Activated naive CD4-positive, alpha-beta T cell treated with anti-CD3 and anti-CD28 coated beads, Interleukin-2, amount 10 ng/mL, durations not matched to agents 7 days and 5 days (primary cell): ENCODE measurements around the gene ZNF195.
A peak's percentile ranks its signal among the peaks of the same experiment; 100 is the strongest.
"Not testable (repeated sequence)": the region's sequence is repeated elsewhere in the genome, so short reads cannot be mapped to it uniquely, and the experiment has no call there.

Source experiments
- CTCF ChIA-PET: fragments of 350-600 bp; sonication (Branson Sonifier 250); formaldehyde crosslinking; loops from one replicate; lab custom pipeline; 2021; ENCODE audit warnings: antibody characterized with exemption; lab: Charles Lee
- DNase-seq: peaks from one replicate; pipeline ENCODE4 v3.0.0-alpha.2; 2020
- H3K27ac Mint-ChIP-seq: one replicate; pipeline ENCODE4 v1.8.0; 2021; ENCODE audit warnings: mild to moderate bottlenecking, moderate library complexity, mixed read lengths
- H3K27me3 Mint-ChIP-seq: one replicate; pipeline ENCODE4 v1.8.0; 2021; ENCODE audit warnings: mild to moderate bottlenecking, mixed read lengths
- H3K36me3 Mint-ChIP-seq: one replicate; pipeline ENCODE4 v1.8.0; 2021; ENCODE audit warnings: mixed read lengths
- H3K4me1 Mint-ChIP-seq: one replicate; pipeline ENCODE4 v1.8.0; 2021; ENCODE audit warnings: mixed read lengths
- H3K4me3 Mint-ChIP-seq: one replicate; pipeline ENCODE4 v1.8.0; 2021; ENCODE audit warnings: mild to moderate bottlenecking, moderate library complexity, mixed read lengths
- H3K9me3 Mint-ChIP-seq: one replicate; pipeline ENCODE4 v1.8.0; 2021; ENCODE audit warnings: mixed read lengths

Gene ZNF195

DNA sequence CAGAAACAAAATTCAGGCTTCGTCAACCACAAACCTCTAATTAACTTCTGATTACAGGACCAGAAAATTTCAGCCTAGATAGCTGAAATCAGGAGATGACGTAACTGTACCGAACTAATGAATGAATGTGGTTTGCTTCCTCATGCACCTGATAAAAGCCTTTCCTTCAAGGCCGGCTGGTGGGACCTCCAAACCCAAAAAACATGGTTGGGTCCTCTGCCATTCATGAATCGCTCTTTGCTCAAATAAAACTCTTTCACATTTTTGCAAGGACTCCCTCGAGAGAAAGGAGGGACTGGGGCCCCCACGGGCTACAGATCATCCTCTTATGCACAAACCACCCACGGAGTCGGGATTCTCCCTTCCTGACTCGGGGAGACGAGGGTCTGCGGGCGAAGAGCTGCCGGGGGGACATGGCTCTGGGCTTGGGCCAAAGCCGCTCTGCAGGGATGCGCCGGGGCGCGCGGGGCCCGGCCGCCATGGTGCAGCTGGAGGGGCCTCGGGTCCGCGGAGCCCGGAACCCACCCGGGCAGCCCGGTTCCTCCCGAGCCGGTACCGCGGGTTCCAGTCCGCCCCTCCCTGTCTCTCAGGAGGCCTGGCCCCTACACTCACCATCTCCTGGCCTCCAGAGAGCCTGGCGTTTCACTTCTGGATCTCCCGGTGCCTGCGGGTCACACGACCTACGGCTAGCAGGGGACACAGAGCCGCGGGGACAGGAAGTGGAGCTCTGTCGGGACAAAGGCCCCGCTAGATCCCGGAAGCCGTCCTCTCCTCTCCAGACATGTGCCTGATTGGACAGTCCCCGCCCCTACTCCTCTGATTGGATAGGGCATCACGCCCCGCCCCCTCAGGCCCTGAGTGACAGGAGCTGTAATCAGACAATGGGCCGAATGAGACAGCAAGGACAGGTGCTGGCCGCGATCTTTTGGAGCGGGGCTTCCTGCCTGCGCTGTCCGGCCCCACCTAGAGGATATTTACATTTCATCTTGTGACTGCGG is at the start of gene ZNF195:
ZNF195 (minus strand) TSS at position 721 of the 998 bp plus-strand sequence; CDS start at position 615, 106 bp downstream.
- Mint-ChIP-seq H3K4me3 (peak within 1 kb of the TSS; percentile 92), H3K27ac (peak within 1 kb of the TSS; percentile 94), H3K27me3 (peaks cover 2% of the 10 kb centered on the region), H3K4me1 (peaks cover 44% of the 10 kb centered on the region), H3K9me3 (peaks cover 34% of the 10 kb centered on the region), H3K36me3 (peaks cover 46% of the 10 kb centered on the region)
- peak; percentile 99 for DNase-seq
- CTCF ChIA-PET = interaction anchor here (1.0 to 4.0 kb wide), 3 partner anchors 17 to 31 kb away, joined by 3 to 15 read pairs (median 3); no protein-coding TSS in a partner anchor

DNA sequence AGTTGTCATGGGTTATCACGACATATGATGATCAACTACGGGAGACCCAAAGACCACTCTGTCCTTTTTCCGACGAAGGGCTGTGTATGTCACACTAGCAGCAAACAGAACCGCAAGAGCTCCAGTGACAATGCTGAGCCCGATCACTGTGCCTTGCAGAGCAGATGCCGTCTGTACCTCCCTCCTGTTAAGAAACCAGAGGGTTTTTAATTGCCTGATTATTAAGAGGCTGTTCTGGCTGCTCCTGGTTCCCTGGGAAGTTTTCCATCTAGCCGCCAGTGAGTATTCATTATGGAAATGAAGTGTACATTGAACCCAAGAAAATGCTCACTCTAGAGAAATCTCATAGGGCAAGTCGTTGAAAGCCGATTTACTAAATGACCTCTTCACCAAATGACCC is 49.1 kb upstream of the ZNF195 start:
- H3K4me1 Mint-ChIP-seq, H3K4me3 Mint-ChIP-seq, H3K36me3 Mint-ChIP-seq, H3K9me3 Mint-ChIP-seq, H3K27ac Mint-ChIP-seq, DNase-seq, CTCF ChIA-PET: not testable (repeated sequence)
- H3K27me3 Mint-ChIP-seq = peaks cover 50% of the 10 kb centered on the region

DNA sequence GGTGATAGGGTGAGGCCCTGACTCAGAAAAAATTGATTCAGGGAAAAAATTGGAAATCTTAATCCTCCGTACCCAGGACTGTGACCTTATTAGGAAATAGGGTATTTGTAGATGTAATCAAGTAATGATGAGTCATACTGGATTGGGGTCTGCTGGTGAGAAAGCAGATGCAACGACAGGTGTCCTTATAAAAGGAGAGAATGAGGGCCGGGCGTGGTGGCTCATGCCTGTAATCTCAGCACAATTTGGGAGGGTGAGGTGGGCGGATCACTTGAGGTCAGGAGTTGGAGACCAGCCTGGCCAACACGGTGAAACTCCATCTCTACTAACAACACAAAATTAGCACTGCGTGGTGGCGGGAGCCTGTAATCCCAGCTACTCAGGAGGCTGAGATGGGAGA is 47.6 kb upstream of the ZNF195 start:
- DNase-seq, H3K36me3 Mint-ChIP-seq, H3K9me3 Mint-ChIP-seq, H3K4me3 Mint-ChIP-seq, CTCF ChIA-PET, H3K27ac Mint-ChIP-seq: not testable (repeated sequence)
- Mint-ChIP-seq H3K27me3 (peaks cover 63% of the 10 kb centered on the region), H3K4me1 (peaks cover 11% of the 10 kb centered on the region)

DNA sequence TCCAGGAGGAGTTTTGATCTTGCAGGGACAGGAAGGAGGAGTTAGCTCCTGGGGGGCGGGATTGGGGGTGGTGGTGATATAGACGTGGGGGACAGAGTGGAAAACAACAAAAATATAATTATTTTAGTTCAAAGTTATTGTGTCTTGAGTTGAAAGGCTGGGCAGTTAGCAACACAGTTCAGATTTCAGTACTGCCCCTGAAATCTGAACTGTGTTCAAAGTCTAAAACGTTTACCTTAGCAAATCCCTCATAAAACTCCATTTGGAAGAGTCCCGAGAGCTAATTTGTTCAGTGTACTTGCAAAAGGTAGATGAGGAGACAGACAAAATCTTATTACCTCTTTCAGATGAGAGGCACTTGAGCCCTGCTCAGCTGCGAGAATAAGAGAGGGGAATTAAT is 45.0 kb upstream of the ZNF195 start:
- H3K9me3 Mint-ChIP-seq, H3K27ac Mint-ChIP-seq, DNase-seq, H3K36me3 Mint-ChIP-seq: not testable (repeated sequence)
- H3K4me3 Mint-ChIP-seq = peak overlapping the region; percentile 87
- peaks cover 71% of the 10 kb centered on the region for H3K27me3 Mint-ChIP-seq
- CTCF ChIA-PET = interaction anchor here (0.6 kb wide), 1 partner anchor 28 kb away, joined by 3 read pairs; no protein-coding TSS in a partner anchor
- H3K4me1 Mint-ChIP-seq = peaks cover 13% of the 10 kb centered on the region

DNA sequence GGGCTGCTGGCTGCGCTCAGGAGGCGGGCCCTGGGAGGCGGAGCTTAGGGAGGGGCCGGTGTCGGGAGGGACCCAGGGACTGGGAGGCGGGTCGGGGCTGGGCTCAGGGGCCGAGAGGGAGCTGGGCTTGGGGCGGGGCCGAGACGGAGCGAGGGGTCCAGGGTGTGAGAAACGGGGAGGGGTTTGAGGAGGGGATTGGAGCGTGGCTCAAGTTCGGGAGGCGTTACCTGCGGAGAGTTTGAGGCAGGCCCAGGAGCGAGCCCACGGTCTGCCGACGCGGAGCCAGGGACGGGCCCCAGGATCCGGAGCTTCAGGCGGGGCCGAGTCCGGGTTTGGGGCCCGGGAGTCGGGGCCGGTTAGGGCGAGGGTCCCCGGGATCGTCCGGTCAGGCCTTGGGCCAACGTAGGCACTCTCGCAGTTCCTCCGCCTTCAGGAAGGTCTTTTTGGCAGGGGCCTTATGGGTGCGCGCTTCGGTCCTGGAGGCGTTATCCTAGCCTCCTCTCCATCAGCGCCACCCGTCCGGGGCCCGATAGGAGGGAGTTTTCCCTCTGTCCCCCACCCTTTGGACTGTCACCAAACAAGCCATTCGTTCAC is 44.3 kb upstream of the ZNF195 start:
- H3K9me3 Mint-ChIP-seq, DNase-seq, H3K36me3 Mint-ChIP-seq: not testable (repeated sequence)
- Mint-ChIP-seq H3K27ac (peak overlapping the region; percentile 95), H3K27me3 (peaks cover 69% of the 10 kb centered on the region), H3K4me1 (peaks cover 13% of the 10 kb centered on the region), H3K4me3 (peak overlapping the region; percentile 87)
- CTCF ChIA-PET = interaction anchor here (0.6 kb wide), 1 partner anchor 27 kb away, joined by 3 read pairs; no protein-coding TSS in a partner anchor

DNA sequence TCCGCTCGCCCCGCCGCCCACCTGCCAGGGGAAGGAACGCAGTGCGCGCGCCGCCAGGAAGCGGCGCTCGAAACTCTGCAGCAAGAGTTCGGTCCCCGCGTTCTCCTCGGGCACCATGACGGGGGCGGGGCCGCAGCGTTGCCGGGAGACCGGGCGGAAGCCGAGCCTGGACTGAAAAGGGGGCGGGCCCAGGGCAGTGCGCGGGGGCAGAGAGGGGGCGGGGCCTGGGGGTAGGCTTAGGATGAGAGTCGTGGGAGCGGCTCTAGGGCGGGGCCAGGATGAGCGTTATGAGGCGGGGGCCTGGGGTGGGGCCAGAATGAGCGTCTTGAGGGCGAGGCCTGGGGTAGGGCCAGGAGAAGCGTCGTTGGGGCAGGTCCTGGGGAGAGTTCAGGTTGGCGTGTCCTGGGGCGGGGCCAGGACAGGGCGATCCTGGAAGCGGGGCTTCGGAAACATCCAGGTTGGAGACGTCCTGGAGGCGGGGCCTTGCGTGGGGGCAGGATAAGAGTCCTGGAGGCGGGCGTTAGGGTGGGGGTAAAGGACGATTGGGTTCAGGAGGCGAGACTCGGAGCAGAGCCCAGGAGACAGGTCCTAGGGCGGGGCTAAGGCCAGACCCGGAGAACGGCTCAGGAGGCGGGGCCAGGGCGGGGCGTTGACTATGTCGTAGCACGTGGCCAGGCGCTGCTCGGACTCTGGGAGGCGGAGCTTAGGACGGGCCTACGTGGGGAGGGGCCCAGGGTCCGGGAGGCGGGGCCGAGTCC is 43.6 kb upstream of the ZNF195 start:
- H3K36me3 Mint-ChIP-seq, H3K9me3 Mint-ChIP-seq, CTCF ChIA-PET: not testable (repeated sequence)
- Mint-ChIP-seq H3K4me3 (peak overlapping the region; percentile 87), H3K27ac (peak overlapping the region; percentile 95), H3K4me1 (peaks cover 13% of the 10 kb centered on the region), H3K27me3 (peaks cover 69% of the 10 kb centered on the region)
- DNase-seq = peak; percentile 99

DNA sequence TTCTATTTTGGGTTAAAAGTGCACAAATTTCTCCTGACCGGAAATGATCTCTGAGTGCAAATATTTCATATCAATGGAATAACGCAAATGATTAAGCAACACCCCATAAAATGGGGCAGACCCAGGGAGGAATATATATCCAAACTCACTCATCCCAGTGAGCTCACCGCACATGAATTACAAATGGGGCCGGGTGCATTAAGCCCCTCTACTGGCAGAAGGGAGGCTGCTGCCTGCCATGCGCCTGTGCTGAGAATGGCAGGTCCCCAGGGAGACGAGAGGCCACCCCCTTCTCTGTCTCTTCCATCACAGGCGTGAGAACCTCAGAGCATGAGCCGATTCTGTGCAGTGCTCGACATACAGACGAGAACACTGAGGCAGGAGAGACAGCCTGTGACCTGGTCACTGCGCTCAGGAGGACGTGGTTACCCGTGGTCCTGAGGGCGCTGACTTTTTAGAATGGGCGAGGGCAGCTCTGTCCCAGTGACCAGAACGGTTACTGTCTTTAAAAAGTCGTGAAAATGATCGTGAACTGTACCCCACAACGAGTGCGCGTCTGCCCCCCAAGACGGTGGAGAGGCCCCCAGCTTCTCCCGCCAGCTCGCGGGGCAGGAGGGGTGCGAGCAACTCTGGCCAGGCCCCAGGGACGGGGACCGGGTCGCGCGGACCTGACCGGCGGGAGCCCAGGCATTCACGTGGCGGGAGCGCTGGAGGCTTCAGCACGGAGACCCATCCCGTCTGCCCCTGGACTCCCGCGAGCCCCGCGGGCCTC is 42.8 kb upstream of the ZNF195 start:
- H3K36me3 Mint-ChIP-seq, H3K9me3 Mint-ChIP-seq, CTCF ChIA-PET: not testable (repeated sequence)
- DNase-seq = peak; percentile 26
- Mint-ChIP-seq H3K27me3 (peaks cover 65% of the 10 kb centered on the region), H3K27ac (peak overlapping the region; percentile 33), H3K4me3 (peak overlapping the region; percentile 87), H3K4me1 (peaks cover 11% of the 10 kb centered on the region)

DNA sequence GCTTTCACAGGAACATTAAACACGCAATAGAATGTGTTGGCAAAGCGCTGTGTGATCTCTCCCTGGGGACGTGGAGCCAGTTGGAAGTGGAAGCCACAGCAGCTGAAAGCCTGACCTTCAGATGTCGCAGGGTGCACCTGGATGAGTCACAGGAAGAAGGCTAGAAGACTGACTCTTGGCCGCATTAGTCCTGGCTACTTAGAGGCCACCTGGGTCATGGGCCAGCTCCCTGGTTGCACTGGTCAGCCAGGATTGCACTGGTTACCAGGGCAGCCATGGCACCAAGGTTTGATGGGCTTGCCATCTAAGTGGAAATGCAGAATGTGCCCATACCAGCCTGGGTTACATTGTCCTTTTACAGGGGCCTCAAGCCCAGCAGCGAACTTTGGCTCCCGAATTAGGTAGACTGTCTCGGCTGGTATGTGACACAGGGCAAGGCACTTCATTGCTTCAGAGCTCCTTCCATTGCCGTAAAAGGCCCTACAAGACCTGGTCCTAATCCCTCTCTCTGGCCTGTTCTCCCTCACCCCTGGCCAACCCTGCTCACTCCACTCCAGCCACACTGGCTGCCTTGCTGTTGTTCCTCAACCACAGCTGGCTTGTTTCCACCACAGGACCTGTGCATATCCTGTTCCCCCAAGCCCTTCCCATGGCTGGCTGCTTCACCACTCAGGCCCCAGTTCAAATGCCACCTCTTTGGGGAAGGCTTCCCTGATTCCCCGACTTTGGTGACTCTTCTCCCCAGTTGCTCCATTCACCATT is 41.5 kb upstream of the ZNF195 start:
- DNase-seq, H3K27ac Mint-ChIP-seq, H3K9me3 Mint-ChIP-seq, CTCF ChIA-PET, H3K36me3 Mint-ChIP-seq: not testable (repeated sequence)
- H3K27me3 Mint-ChIP-seq = peaks cover 56% of the 10 kb centered on the region
- H3K4me3 Mint-ChIP-seq = peak overlapping the region; percentile 31
- peaks cover 11% of the 10 kb centered on the region for H3K4me1 Mint-ChIP-seq

DNA sequence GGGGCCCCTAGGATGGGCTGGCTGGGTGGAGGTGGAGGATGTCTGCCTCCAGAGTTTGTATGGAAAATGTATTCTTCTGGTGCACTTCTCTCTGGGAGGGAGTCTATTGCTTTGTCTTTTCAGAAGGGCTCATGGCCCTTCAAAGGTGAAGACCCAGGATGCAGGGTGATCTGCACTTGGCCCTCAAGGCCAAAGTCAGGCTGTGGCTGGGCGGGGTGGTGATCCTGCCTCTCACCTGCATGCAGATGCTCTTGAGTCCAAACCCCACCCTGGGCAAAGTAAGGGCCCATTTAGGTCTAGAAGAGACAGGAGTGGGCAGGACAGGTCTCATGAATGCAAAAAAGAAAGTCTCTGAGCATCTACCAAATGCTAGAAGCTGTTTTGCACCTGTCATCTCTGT is 40.5 kb upstream of the ZNF195 start:
- H3K4me3 Mint-ChIP-seq, CTCF ChIA-PET: not testable (repeated sequence)

DNA sequence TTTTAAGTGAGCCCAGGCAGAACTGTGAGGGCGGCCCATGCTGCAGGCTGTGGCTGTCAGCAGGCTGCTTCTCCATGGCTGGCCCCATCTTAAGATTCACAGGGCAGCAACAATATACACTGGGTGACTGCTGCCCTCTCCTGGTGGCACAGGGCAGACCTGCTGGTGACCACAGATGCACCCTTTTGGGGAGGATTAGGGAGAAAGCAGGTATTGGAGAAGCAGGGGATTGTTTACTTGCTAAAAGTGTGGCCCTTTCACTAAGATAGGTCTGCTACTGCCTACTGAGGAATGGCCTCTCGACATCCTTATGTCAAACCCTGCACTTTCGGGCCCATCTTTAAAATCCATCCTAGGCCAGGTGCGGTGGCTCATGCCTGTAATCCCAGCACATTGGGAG is 38.1 kb upstream of the ZNF195 start:
- H3K27me3 Mint-ChIP-seq = peaks cover 37% of the 10 kb centered on the region
- not testable (repeated sequence) for H3K36me3 Mint-ChIP-seq, H3K4me3 Mint-ChIP-seq, H3K27ac Mint-ChIP-seq, H3K4me1 Mint-ChIP-seq, H3K9me3 Mint-ChIP-seq
- peak; percentile 79 for DNase-seq
- CTCF ChIA-PET = interaction anchor here (1.7 kb wide), 1 partner anchor 76 kb away, joined by 4 read pairs; no protein-coding TSS in a partner anchor

More for the DNA sequence above, 40.5 kb upstream of the ZNF195 start:
- Mint-ChIP-seq H3K27me3 (peaks cover 51% of the 10 kb centered on the region), H3K4me1 (peaks cover 11% of the 10 kb centered on the region)
- not testable (repeated sequence) for H3K9me3 Mint-ChIP-seq, H3K27ac Mint-ChIP-seq, DNase-seq, H3K36me3 Mint-ChIP-seq

DNA sequence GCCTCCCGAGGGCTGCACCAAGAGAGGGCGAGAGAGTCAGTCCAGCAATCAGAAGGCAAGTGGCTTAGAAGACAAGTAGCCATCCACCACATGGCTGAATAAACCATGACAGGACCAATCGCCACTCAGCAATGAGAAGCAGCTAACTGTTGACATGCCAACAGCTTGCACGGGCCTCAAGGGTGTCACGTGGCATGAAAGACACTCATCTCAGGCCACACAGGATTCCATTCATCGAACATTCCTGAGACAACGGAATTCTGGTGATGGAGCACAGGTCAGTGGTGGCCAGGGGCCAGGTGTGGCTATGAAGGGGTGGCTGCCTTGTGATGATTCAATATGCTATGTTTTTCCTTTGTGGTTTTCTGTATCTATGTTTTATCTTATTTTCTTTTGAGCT is 36.4 kb upstream of the ZNF195 start:
- DNase-seq, H3K4me3 Mint-ChIP-seq, H3K4me1 Mint-ChIP-seq, H3K9me3 Mint-ChIP-seq, H3K27ac Mint-ChIP-seq, H3K36me3 Mint-ChIP-seq: not testable (repeated sequence)
- peaks cover 24% of the 10 kb centered on the region for H3K27me3 Mint-ChIP-seq
- CTCF ChIA-PET = interaction anchor here (1.7 kb wide), 1 partner anchor 74 kb away, joined by 4 read pairs; no protein-coding TSS in a partner anchor

DNA sequence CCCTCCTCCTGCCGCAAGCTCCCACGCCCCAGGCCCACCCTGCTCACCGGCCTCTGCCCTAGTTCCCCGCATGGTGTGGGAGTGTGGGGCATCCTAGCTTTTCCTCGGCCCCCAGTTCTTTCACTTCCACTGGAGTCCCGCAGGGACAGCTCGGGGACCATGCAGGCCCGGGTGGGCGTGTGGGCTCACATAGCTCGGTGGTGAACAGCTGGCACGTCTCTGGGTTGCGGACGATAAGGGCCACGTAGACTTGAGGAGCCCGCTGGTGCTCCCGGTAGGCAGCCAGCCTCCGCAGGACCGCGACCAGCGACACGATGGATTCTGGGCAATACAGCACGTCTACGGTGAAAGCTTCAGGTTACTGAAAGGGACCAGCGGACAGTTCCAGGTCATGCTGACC is 34.7 kb upstream of the ZNF195 start:
- H3K36me3 Mint-ChIP-seq, H3K9me3 Mint-ChIP-seq, H3K27ac Mint-ChIP-seq, DNase-seq, CTCF ChIA-PET, H3K4me3 Mint-ChIP-seq, H3K4me1 Mint-ChIP-seq: not testable (repeated sequence)
- peaks cover 17% of the 10 kb centered on the region for H3K27me3 Mint-ChIP-seq

DNA sequence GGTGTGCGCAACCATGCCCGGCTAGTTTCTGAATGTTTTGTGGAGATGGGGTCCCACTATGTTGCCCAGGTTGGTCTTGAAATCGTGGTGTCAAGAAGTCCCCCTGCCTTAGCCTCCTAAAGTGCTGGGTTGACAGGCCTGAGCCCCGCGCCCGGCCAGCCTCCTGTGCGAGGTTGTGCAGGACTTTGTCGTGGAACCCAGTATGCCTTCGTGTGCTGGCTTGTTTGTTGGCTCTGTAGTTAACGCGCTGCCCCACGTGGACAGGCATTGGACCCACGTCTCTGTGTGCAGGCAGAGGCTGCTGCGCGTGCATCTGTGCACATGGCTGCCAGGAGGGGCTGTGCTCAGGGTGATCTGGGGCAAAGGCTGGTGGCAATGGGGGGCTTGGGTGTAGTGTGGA is 33.9 kb upstream of the ZNF195 start:
- CTCF ChIA-PET = no interaction called here
- Mint-ChIP-seq H3K4me3 (no peak overlapping the region), H3K27me3 (peaks cover 10% of the 10 kb centered on the region), H3K36me3 (no peaks in the 10 kb centered on the region), H3K4me1 (no peaks in the 10 kb centered on the region), H3K9me3 (no peaks in the 10 kb centered on the region), H3K27ac (no peak overlapping the region)
- DNase-seq = no peak
